H9 (cell line): Measurements from ENCODE around the gene NCS1. TPM values are rescaled to one million over a fixed set of nuclear protein-coding genes. Genes with fewer than 3 reads are reported as not detected.

Experiments used
- DNase-seq: peaks from one replicate; pipeline ENCODE4 v3.0.0-alpha.2; 2017
- H2AFZ ChIP-seq: one replicate; pipeline ENCODE4 v1.6.1; 2013; ENCODE audit warnings: mild to moderate bottlenecking, low read length, control low read depth, moderate library complexity
- H2AK5ac ChIP-seq: 2 replicates; pipeline ENCODE4 v1.6.1; 2013; ENCODE audit warnings: low read length, control low read depth, mixed read lengths; ENCODE audit not compliant: insufficient read length
- H2BK120ac ChIP-seq: one replicate; pipeline ENCODE4 v1.6.1; 2013; ENCODE audit warnings: low read depth, mild to moderate bottlenecking, low read length, control low read depth, inconsistent platforms; ENCODE audit not compliant: poor library complexity, severe bottlenecking
- H2BK12ac ChIP-seq: 2 replicates; pipeline ENCODE4 v1.6.1; 2013; ENCODE audit warnings: low read length, control low read depth, mixed read lengths, low read depth; ENCODE audit not compliant: insufficient read length
- H2BK15ac ChIP-seq: 2 replicates; pipeline ENCODE4 v1.6.1; 2013; ENCODE audit warnings: low read depth, low read length, control low read depth
- H2BK20ac ChIP-seq: one replicate; pipeline ENCODE4 v1.6.1; 2013; ENCODE audit warnings: low read depth, mild to moderate bottlenecking, low read length, control low read depth, inconsistent platforms; ENCODE audit not compliant: poor library complexity, severe bottlenecking
- H2BK5ac ChIP-seq: 2 replicates; pipeline ENCODE4 v1.6.1; 2013; ENCODE audit warnings: low read length, control low read depth, mixed read lengths; ENCODE audit not compliant: insufficient read length
- H3K14ac ChIP-seq: 2 replicates; pipeline ENCODE4 v1.6.1; 2013; ENCODE audit warnings: low read length, control low read depth; ENCODE audit not compliant: insufficient read depth
- H3K18ac ChIP-seq: 2 replicates; pipeline ENCODE4 v1.6.1; 2013; ENCODE audit warnings: low read depth, mild to moderate bottlenecking, mixed read lengths, low read length, control low read depth; ENCODE audit not compliant: insufficient read length
- H3K23ac ChIP-seq: 2 replicates; pipeline ENCODE4 v1.6.1; 2013; ENCODE audit warnings: low read length, control low read depth, mixed read lengths, low read depth; ENCODE audit not compliant: insufficient read length
- H3K23me2 ChIP-seq: 2 replicates; pipeline ENCODE4 v1.6.1; 2013; ENCODE audit warnings: low read depth, mild to moderate bottlenecking, mixed read lengths, low read length, control low read depth; ENCODE audit not compliant: insufficient read length, poor library complexity, severe bottlenecking
- H3K27ac ChIP-seq: 2 replicates; pipeline ENCODE4 v1.5.1; 2013; ENCODE audit warnings: low read length, control low read depth, mixed read lengths, low read depth; ENCODE audit not compliant: insufficient read length
- H3K27me3 ChIP-seq: 2 replicates; pipeline ENCODE4 v1.6.1; 2013; ENCODE audit warnings: low read length, control low read depth, inconsistent platforms; ENCODE audit not compliant: insufficient read depth
- H3K4ac ChIP-seq: 2 replicates; pipeline ENCODE4 v1.6.1; 2013; ENCODE audit warnings: low read depth, mild to moderate bottlenecking, control low read depth, inconsistent platforms, low read length, moderate library complexity
- H3K4me1 ChIP-seq: 2 replicates; pipeline ENCODE4 v1.6.1; 2013; ENCODE audit warnings: low read length, control low read depth, inconsistent platforms; ENCODE audit not compliant: insufficient read depth
- H3K4me2 ChIP-seq: 2 replicates; pipeline ENCODE4 v1.6.1; 2013; ENCODE audit warnings: low read length, control low read depth, mixed read lengths; ENCODE audit not compliant: insufficient read length, insufficient read depth
- H3K56ac ChIP-seq: 2 replicates; pipeline ENCODE4 v1.6.1; 2013; ENCODE audit warnings: low read depth, mild to moderate bottlenecking, mixed read lengths, low read length, control low read depth; ENCODE audit not compliant: insufficient read length
- H3K79me1 ChIP-seq: 2 replicates; pipeline ENCODE4 v1.6.1; 2013; ENCODE audit warnings: low read depth, mild to moderate bottlenecking, moderate library complexity, low read length, control low read depth, inconsistent platforms; ENCODE audit not compliant: insufficient read depth, poor library complexity, severe bottlenecking
- H3K79me2 ChIP-seq: 2 replicates; pipeline ENCODE4 v1.6.1; 2013; ENCODE audit warnings: low read length, control low read depth, inconsistent platforms; ENCODE audit not compliant: insufficient read depth
- H3K9ac ChIP-seq: 2 replicates; pipeline ENCODE4 v1.6.1; 2013; ENCODE audit warnings: low read length, control low read depth, mixed read lengths; ENCODE audit not compliant: insufficient read length; ENCODE audit errors: extremely low read depth
- H3K9me3 ChIP-seq: one replicate; pipeline ENCODE4 v1.6.1; 2013; ENCODE audit warnings: low read depth, low read length, inconsistent platforms; ENCODE audit not compliant: control insufficient read depth
- H3T11ph ChIP-seq: one replicate; pipeline ENCODE4 v1.6.1; 2013; ENCODE audit warnings: mild to moderate bottlenecking, low read length, control low read depth, inconsistent platforms
- H4K20me1 ChIP-seq: one replicate; pipeline ENCODE4 v1.6.1; 2013; ENCODE audit not compliant: control insufficient read depth, insufficient read length, insufficient read depth
- H4K5ac ChIP-seq: 2 replicates; pipeline ENCODE4 v1.6.1; 2013; ENCODE audit warnings: low read depth, mild to moderate bottlenecking, mixed read lengths, low read length, control low read depth; ENCODE audit not compliant: insufficient read length
- H4K8ac ChIP-seq: replicated peaks from 2 replicates; pipeline ENCODE4 v1.6.1; 2013; ENCODE audit warnings: low read length, control low read depth, mixed read lengths, low read depth; ENCODE audit not compliant: insufficient read length
- H4K91ac ChIP-seq: 2 replicates; pipeline ENCODE4 v1.6.1; 2013; ENCODE audit warnings: low read depth, mild to moderate bottlenecking, moderate library complexity, mixed read lengths, low read length, control low read depth; ENCODE audit not compliant: insufficient read length
- H3K27ac Mint-ChIP-seq, 3 experiments: 2 replicates in 2 of 3; 3 replicates in 1 of 3; pipeline ENCODE4 v1.8.0; 2020 to 2021; ENCODE audit warnings: mixed read lengths in 3 of 3, mild to moderate bottlenecking in 1 of 3, moderate library complexity in 1 of 3
- H3K27me3 Mint-ChIP-seq: 2 replicates; pipeline ENCODE4 v1.8.0; 2021; ENCODE audit warnings: low read depth, mild to moderate bottlenecking, moderate library complexity, mixed read lengths
- H3K36me3 Mint-ChIP-seq, 3 experiments: 2 replicates in 2 of 3; 3 replicates in 1 of 3; pipeline ENCODE4 v1.8.0; 2020 to 2021; ENCODE audit warnings: low read depth in 3 of 3, mixed read lengths in 3 of 3; ENCODE audit not compliant: insufficient read depth in 1 of 3
- H3K4me1 Mint-ChIP-seq, 2 experiments: 2 replicates each; pipeline ENCODE4 v1.8.0; 2020; ENCODE audit warnings: mixed read lengths in 2 of 2
- H3K4me3 Mint-ChIP-seq, 2 experiments: 2 replicates in 1 of 2; 3 replicates in 1 of 2; pipeline ENCODE4 v1.8.0; 2020 to 2021; ENCODE audit warnings: mild to moderate bottlenecking in 2 of 2, mixed read lengths in 2 of 2, moderate library complexity in 1 of 2
- H3K9me3 Mint-ChIP-seq, 2 experiments: 2 replicates in 1 of 2; 3 replicates in 1 of 2; pipeline ENCODE4 v1.8.0; 2020; ENCODE audit warnings: mild to moderate bottlenecking in 2 of 2, mixed read lengths in 2 of 2, moderate library complexity in 1 of 2
- CTCF ChIP-seq: fragments of 200-600 bp; sonication (generic); conservative IDR thresholded peaks from 3 replicates; pipeline ENCODE4 v1.8.0; 2021; ENCODE audit warnings: antibody characterized with exemption, mild to moderate bottlenecking
- whole genome bisulfite sequencing: extraction: QIAGEN DNeasy Blood & Tissue Kit; methylation state at CpG from one replicate; pipeline ENCODE4 v1.1.7; 2013; ENCODE audit warnings: missing lambda C conversion rate, low lambda C conversion rate, mixed read lengths; ENCODE audit not compliant: insufficient read length; ENCODE audit errors: extremely low coverage; 5-methylcytosine and 5-hydroxymethylcytosine counted together
- total RNA-seq: library from RNA; stranded (reverse); gene quantifications from 2 replicates; pipeline ENCODE4 v1.2.1, GENCODE V29; 2021

Gene NCS1
- total RNA-seq, 1 experiment from 2014 or later = 38.1 TPM

- Mint-ChIP-seq H3K4me3 (no peak overlapping the region), H3K4me1 (peaks cover 8 to 14% of the 10 kb centered on the region in 2 experiments), H3K27me3 (peaks cover 2% of the 10 kb centered on the region), H3K36me3 (peaks cover 5 to 21% (median 7%) of the 10 kb centered on the region in 3 experiments; a peak in 5 of 7 replicates), H3K9me3 (peaks cover 13% of the 10 kb centered on the region in 2 experiments), H3K27ac (no peak overlapping the region)
- Histone ChIP-seq H4K5ac (no peak overlapping the region), H2AFZ (no peak overlapping the region), H2BK12ac (no peak overlapping the region), H3K4me2 (no peak overlapping the region), H3K56ac (no peak overlapping the region), H4K91ac (no peak overlapping the region), H3K4ac (no peak overlapping the region), H3T11ph (no peak overlapping the region), H3K9ac (no peak overlapping the region), H2AK5ac (no peak overlapping the region), H3K18ac (no peak overlapping the region), H3K79me1 (no peaks in the 10 kb centered on the region), H2BK5ac (no peak overlapping the region), H3K23ac (no peak overlapping the region), H2BK15ac (no peak overlapping the region), H3K27me3 (no peaks in the 10 kb centered on the region), H3K27ac (no peak overlapping the region), H2BK20ac (no peak overlapping the region), H3K14ac (no peak overlapping the region), H3K79me2 (no peaks in the 10 kb centered on the region), H2BK120ac (no peak overlapping the region), H3K9me3 (no peaks in the 10 kb centered on the region), H3K4me1 (no peaks in the 10 kb centered on the region), H4K8ac (no peak overlapping the region), H4K20me1 (no peaks in the 10 kb centered on the region), H3K23me2 (no peaks in the 10 kb centered on the region)
- TF ChIP-seq CTCF = no peak
- no CpG with 5 or more reads among the region's 23 CpGs for WGBS
- DNase-seq = no peak
Measured at GRCh38 chr9:130254747-130255630, 82.8 kb downstream of the NCS1 start.
